Activated CD4-positive, CD25-positive, alpha-beta regulatory T cell (primary cell): Measurements from ENCODE around the gene ULK4.

Source experiments
- DNase-seq, 4 experiments: peaks; one replicate each; lab custom pipeline; 2025; lab: John Stamatoyannopoulos, UW

The ULK4 gene

DNA sequence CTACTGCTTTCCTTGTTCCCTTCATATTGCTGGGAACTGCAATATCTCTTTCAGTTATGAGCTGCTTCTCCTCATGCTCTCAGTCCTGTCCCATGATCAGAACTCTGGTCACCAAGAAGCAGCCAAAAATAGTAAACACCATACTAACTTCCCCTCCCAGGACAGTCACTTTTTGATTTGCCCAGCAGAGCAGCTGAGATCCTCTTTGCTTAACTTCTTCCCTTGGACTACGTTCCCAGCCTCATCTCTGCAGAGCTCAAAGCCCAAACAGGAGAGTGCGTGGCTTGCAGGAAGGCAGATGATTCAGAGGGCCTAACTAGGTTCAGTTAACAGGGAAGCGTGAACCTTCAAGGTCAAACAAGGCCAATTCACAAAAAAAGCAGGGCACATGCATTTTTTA, 609.4 kb downstream of the ULK4 start:
- no peak for DNase-seq

DNA sequence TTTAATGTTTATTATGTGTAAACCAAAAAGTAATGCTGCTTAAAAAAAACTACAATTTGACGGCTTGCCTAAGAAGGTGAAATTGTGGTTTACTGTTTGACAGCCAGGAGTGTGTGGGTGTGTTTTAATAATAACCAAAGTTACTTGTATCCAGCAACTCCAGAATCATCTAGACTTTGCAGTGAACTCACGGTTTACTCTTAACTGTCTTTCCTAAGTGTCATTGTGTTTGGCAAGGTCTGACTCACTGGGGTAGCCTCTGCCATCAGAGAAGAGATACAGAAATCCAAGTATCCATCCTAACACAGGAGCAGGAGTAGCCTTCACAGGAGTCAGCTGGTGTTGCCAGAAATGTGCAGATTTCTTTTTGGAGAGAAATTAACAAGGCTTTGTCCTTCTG, 611.5 kb downstream of the ULK4 start:
- DNase-seq = no peak

DNA sequence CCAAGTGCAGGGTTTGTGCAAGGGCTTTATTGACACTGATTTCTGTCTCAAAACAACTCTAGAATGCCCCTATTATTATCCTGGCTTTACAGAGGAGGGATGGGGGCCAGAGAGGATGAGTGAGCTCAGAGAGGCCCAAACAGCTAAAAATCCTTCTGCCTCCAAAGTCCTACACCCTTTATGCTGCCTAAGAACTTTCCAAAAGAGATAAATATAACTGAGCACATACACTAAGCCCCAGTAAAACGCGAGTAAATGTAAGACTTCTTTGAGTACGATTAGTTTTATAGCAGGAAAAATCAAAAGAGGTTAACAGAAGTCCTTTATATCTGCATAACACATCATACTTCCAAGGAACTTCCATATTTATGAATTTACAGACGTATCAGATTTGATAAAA, 613.5 kb downstream of the ULK4 start:
- no peak for DNase-seq

DNA sequence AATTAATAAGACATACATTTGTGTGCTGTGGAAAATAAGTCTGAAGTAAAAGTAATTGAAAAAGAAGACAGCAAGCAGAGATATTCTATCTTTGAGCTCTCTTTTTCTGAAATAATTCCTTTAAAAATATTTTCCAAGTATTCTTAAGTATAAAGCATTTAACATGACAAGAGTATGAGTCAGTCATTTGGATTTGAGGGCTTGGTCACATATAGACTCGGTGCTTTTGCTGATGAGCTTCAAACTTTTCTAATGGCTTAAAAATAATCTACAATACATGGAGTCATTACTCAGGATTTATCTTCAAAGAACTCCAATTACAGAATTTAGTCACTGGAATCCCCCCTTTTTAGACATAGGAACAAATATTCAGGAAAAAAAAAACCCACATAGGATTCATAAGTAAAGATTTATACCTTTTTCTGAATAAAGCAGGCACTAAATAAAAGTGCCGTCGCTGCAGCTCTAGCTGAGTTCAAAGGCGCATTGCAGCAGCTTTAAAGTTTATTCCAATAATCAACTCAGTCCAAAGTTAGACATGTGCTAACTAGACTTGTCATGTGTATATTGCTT, 615.1 kb downstream of the ULK4 start:
- DNase-seq = no peak

DNA sequence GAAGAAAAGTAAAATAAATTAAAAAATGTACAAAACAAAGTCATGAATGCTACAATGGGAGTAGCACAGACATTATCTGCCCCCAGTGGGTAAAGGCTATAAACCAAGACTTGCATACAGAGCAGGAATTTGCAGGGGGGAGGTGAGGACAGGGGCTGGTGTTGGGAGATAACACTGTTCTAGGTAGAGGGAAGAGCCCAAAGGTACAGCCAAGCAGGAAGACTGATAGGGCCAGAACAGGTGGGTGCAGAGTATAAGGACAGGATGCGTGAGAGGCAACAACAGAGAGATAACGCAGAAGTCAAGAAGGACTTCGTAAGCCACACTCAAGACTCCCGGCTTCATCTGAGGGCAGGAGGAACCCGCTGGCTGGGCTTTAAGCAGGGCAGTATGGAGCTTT, 616.1 kb downstream of the ULK4 start:
- no peak for DNase-seq

DNA sequence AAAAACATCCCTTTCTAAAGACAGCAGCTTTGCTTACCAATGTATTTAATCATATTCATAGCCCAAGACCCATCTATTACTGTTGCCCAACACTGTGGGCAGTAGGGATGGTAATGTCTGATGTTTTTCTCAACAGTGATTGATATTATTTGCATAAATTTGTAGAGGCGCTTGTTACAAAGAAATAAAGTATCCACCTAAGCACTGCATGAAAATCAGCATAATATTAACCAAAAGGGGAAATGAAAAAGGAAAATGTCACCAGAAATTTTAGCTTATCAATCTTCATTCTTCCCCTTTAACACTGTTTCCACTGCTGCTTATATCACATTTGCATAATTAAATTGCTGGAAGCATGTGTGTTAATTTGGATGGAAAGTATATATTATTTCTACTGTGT, 622.1 kb downstream of the ULK4 start:
- no peak for DNase-seq

DNA sequence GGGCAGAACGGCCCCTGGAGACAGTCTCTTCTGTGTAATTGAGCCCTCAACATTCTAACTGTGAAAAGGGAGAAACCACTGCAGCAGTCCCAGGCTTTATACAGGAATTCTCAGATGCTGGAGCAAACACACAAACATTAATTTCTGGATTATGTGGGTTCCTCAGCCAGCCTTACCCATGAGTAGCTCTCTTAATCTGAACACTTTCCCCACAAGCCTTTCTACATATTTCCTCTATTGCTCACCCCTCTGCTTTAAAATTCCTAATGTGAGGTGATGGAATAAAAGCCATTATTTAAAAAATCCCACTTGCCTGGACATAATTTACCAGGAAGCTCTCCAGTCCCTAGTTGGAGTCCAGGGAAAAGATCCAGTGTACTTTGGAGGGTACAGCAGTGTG, 623.6 kb downstream of the ULK4 start:
- no peak for DNase-seq

DNA sequence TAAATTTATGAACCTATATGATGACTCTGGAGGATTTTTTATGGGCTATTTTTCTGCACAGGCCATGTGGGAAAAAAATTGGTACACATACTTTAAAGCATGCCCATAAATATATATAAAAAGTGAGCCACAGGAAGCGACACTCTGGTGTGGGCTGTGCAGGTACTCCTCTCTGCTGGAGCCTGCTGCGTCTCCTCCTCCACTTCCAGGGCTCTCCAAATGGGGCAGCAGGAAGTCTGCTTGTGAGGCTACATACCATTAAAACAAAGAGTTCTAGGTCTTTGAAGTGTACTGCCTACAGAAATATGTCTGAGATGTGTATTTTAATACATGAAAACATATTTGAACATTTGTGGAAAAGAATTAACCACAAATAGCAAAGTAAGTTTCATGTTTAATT, 627.5 kb downstream of the ULK4 start:
- DNase-seq = no peak

DNA sequence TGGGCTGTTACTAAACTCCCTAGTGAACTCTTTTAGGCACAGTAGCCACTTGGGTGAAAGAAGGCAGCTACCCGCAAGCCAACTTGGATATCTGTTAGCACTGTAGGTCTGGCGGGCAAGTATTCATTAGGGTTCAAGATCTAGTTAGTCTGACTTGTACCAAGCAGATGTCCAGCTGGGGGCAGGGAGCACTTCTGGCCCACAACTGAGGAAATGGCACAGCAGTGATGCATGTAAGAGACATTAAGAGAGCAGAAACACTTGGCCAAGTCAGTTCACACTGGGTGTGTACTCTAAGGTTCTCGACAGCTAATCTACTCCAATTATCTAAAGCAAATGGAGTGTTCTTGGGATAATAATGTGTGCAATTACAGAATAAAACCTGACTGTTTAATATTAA, 630.9 kb downstream of the ULK4 start:
- no peak for DNase-seq

DNA sequence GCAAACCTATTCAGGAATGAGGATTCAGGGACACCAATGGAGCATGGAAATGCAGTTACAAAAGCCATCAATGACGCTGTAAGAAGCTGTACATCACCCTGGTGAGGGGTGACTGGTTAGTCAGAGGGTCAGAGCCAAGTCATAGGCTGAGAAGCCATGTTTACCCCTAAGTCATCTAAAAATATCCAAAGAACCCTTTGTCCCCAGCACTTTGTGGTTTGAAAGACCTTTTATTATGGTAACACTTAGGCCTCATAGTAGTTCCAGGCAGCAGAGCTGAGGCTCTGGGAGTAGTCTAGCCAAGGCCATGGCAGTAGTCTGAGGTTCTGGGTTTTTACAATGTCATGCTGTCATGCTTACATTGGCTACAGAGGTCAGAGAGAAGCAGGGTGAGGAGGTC, 631.4 kb downstream of the ULK4 start:
- DNase-seq = no peak

DNA sequence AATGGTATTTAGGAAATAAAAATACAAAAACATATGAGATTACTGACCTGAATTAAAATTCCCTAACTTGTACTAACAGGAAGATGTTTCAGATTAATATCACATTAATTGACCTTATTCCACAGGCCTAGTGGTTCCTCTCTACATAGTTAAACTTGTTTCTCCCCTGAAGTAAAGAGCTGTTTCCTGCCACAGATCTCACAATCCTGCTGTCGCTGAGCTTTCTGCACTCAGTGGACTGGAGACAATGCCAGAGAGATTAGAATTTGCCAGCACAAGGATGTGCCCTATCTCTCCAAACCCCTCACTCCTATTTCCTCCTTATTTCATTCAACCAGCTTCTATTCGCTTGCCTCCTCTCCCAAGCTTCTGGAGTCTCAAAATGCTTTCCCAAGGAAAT, 632.0 kb downstream of the ULK4 start:
- DNase-seq = no peak

DNA sequence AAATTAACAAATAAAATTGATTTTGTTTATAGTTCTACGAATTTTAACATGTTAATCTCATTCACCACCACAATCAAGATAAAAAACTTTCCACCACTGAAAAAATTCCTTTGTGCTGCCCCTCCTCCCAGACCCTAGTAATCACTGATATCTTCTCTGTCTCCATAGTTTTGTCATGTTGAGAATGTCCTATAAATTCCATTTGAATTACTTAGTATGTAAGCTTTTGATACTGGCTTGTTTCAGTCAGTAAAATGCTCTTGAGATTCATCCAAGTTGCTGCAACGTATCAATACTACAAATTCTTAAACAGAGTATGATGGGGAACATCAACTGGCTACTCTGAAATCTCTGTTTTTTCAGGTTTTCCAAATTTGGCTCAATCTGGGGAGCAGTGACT, 633.0 kb downstream of the ULK4 start:
- no peak for DNase-seq

DNA sequence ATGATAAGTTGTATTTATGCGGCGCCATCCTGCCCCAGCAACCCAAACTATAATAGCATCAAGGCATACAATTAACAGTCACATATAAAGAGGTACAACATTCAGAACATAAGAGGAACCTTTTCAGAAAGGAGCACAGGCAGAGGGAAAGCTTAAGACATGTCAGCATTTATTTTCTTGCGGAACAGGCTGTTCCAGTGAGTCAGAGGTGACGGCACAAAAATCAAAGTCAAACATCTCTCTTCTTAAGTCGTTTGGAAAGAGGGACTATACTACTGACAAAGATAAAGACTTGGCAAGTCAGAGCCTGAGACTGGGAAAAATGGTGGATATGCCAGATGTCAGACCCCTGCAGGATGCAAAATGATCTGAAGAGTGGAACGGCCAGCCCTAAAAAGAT, 634.2 kb downstream of the ULK4 start:
- no peak for DNase-seq

DNA sequence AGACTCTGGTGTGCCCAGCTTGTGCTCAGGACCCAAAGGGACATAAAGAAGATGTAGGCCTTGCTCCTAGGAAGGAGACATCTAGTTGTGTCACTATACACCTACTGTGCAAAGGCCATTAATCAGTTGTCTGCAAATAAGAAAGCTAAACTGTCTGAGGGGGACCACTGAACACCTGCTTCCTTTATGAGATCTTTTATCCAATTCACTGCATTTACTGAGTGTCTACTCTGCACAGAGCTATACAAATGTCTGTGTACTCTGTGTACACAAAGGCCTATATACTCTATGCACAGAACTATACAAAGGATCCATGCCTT, 637.8 kb downstream of the ULK4 start:
- DNase-seq = no peak

DNA sequence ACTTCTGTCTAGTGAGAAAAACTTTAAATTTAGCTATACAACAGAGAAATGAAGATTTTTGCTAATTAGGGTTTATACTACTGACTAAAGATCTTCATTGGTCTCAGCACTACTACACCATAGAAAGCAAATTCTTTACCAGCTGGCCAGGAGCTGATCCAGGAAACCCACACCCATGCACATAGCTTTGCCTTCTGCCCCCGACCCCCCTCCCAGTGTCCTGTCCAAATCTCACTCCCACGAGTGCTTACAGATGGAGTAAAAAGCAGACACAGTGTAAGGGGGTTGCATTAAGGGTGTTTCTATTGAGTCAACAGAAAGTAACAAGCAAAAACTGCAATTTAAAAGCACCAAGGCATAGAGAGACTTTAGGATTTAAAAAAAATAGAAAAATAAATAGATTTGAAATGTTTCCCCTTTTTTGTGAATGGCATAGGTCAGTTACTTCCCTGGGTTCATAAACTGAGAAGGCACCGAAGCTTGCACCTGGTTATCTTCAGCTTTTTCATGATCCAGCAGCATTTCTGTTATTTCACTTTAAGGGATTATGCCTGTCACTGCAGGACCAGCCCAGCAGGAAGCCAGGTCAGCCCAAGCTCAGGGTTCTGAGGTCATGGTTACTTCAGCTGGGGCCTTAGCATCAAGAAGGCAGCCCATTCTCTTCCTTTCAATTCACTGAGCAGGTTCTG, 638.3 kb downstream of the ULK4 start:
- no peak for DNase-seq

DNA sequence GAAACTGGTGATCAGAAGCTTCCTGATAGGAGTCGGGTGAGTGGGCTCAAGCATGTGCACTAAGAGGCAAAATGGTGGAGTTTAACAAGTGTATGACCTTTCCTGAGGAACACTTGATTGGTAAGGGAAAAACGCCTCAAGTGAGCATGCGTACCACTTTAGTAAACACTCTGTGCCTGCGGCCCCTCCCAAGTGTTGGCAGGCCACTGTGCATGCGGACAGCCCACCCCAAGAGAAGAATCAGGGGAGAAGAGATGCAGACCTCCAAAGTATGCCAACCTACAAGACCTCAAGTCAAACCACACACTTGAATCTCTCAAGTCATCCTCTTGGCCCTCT, 640.3 kb downstream of the ULK4 start:
- DNase-seq = no peak

DNA sequence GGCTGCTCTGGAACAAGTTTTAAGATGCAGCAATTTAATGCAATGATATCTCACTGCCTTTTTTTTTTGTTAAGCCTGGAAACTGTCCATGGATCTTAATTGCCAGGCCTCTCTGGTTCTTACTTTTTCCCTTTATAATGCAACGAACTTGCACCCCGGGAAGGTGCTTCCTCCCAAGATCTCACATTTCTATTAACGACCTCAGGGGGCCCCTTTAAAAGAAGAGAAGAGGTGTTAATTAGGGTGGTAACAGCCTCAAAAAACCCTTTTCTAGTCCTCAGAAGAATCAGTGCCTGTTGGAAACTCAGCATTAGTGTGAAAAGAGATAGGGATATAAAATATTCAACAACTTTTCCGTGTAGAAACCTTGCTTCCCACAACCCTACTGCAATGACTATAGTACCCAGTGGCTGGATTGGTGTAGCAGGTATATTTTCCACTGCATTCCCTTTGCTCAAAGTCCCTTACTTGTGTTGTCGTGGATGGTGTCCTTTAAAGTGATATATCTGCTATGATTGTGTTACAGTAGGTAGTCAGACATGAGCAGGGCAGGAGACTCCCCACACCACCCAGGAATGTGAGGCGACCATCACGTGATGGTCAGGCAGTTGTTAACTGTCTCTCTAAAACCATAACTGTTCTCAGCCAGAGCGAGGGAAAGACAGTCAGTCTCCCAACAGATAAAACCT, 640.8 kb downstream of the ULK4 start:
- DNase-seq = no peak

DNA sequence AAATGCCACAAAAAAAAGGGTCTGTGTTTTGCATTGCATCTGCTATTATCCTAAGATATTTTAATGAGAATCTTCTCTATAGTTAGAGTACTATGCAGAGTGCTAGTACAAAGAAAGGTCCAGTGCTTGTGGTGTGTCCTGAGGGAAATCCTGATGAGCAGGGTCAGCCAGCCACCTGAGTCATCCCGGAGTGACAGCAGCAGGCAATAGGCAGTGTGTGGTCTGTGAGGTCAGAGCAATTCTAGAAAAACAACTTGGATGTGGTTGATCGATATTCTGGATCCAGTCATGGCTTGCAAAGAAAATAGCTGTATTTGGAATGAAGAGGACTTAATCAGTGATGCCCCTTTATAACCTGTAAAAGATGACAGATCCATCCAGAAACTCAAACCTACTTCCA, 643.4 kb downstream of the ULK4 start:
- DNase-seq = no peak

DNA sequence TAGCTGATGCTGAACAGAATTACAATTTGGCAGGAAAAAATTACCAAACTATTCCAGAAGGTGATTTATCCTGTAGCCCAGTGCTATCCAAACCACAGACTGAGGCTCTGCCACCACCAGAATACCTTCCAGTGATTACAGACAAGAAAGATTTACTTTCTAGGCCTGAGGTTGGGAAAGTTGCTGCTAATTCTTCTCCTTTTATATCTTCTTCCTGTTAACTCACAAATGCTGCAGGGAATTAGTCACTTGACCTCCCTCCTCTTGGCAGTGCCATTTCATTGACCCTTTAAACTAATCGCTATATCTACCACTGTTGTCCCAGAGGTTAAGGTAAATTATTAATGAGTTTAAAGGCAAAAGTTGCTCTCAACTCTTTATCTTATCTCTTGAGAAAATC, 644.2 kb downstream of the ULK4 start:
- DNase-seq = no peak

DNA sequence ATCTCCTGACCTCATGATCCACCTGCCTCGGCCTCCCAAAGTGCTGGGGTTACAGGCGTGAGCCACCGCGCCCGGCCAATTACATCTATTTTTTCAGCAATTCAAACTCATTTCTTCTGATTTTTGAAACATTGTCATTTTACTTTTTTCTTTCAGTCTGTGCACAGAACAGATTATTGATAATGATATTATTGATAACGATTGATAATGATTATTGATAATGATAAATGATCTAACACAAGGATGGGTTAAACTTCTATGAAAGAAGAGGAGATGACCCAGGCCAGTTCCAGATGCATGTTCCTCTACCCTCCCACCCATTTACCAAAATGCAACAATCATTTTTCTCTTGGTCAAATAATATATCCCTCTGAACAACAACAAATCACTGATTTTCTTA, 644.6 kb downstream of the ULK4 start:
- DNase-seq = no peak

DNA sequence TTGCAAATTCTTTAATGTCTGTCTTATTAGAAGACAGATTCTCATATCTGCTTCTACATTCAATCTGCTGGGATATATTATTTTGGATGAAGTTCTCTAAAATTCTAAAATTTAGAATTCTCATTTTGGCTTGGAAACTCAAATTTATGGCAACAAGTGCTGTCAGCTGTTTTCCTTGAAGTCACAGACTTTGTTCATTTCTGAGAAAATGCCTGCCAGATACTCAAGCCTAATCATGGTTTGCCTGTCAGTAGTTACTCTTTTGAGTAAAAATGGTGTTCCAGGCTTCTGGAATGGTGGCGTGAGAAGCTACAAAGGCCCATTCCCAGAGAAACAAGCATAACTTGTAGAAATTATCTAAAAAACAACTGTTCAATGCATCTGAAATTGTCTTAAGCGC, 646.8 kb downstream of the ULK4 start:
- no peak for DNase-seq

DNA sequence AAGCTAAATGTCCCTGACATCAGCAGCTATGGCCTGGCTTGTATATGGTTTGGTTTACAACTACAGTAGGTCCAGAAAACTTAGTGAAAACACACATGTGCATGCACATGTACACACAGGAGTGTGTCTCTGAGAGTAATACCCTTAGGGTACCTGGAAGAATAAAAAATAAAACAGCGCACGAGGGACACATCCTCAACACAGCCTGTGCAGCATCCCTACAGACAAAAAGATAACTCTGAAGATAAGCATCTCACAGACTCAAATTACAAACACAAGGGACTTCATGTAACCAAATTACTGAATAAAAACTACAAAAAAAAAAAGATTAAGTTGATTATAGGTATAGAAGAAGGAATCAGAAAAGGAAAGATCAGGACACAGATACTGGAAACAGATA, 653.8 kb downstream of the ULK4 start:
- DNase-seq = no peak

DNA sequence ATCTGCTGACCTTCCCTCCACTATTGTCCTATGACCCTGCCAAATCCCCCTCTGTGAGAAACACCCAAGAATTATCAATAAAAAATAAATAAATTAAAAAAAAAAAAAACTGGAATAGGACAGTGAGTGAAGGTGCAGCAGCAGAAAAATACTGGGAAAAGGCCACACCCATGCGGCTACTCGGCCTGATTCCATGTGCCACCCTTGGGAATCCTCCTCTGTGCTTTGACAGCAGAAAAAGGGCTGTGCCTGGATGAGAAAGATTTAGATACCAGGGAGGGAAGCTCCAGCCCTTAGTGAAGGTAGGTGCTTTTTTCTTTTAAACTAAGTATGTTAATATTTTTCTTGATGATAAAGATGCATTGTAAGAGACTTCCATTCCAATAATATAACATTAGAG, 654.8 kb downstream of the ULK4 start:
- DNase-seq = no peak

DNA sequence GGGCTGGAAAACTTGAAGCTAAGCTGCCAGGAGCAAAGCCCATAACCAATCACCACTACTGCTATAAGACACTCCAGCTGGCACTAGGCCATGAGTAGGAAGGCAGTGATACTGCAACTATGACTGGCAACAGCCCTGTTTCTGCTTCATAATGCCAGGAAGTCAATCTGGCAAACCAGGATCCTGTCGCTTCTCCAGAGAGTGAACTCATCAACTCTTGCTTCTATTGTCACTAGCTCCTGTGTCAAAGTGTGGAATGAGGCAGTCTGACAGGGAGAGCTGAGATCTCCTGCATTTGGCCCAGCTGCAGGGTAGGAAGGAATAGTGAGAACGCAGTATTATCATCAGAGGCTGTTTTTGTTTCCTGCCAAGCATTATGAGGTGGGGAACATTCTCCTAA, 657.3 kb downstream of the ULK4 start:
- no peak for DNase-seq
